Myocyte (in vitro differentiated cells): ENCODE results near the gene AGBL1. TPM values are rescaled to one million over a fixed set of nuclear protein-coding genes. Genes with fewer than 3 reads are reported as not detected.
"Not testable (repeated sequence)": the region's sequence is repeated elsewhere in the genome, so short reads cannot be mapped to it uniquely, and the experiment has no call there.

Source experiments
- DNase-seq: peaks from one replicate; pipeline ENCODE4 v3.0.0-alpha.2; 2012; ENCODE audit warnings: low read depth
- total RNA-seq: library from RNA; depleted of rRNA; stranded (reverse); fragments of >200 nt; gene quantifications from 2 replicates; pipeline ENCODE4 v1.2.3, GENCODE V29; 2014

The AGBL1 gene
- total RNA-seq, 1 donor from 2014 or later = 3.3 TPM

DNA sequence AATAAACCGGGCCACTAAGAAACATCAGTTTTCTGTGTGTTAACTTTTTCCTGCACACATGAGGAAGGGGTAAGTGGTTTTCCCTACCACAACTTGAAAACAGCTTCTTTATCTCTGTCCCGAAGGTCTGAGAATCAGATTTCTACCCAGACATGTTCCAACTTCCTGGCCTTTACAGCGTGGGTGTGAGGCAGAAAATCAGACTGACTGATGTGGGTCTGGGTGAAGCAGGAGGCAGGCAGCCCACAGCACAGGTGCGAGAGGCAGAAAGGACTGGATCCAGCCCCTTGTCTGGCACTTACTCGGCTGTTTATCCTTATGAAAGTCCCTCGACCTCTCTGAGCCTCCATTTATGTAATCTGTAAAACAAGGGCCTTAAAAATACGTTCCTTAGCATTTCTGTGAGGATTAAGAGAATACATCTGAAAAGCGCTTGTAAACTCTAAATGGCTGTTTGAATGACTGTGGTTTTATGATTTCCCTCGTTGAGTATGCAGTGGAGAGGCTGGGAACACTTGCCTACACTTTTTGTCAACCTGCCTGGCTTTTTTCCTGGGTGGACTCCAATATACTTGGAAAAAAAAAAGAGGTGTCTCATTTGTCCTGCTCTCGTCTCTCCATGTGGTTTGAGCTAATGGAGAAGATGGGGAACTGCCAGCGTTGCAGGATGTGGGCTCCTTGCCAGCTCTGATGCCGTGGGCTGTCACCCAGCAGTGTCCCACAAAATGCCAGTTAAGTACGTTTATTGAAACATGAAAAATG is 3.1 kb downstream of the AGBL1 start:
- no peak for DNase-seq

DNA sequence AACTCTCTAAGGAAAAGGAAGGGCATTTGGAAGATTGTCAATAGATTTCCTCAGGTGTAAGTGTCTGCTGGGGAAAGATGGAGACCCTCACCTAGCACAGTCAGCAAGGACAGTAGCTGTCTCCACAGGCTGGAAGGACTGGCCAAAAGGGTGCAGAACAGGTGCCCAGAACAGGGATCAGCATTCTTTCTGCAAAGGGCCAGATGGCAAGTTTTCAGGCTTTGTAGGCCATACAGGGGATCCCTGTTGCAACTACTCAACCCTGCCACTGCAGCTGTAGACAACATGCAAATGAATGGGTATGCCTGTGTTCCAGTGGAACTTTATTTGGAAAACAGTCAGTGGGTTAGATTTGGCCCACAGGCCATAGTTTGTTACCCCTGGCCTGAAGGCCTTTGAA is 8.1 kb downstream of the AGBL1 start:
- DNase-seq = no peak

DNA sequence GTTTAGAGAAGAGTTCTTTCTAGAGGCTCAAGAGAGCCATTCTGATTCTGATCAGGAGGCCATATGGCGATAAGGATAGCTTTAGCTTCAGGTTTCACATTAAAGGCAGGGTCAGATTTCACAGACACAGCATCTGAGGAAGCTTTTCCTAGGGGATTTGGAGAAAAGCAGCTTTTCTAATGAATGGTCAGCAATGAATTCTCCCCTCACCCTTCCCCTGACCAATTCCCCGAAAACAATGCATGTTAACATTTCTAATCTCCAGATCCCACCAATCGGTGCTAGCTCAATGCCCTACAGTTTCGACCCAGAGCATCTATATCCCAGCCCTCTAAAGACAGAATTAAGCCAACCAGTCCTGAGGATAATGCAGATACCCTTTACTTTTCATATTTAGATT is 9.8 kb downstream of the AGBL1 start:
- no peak for DNase-seq

DNA sequence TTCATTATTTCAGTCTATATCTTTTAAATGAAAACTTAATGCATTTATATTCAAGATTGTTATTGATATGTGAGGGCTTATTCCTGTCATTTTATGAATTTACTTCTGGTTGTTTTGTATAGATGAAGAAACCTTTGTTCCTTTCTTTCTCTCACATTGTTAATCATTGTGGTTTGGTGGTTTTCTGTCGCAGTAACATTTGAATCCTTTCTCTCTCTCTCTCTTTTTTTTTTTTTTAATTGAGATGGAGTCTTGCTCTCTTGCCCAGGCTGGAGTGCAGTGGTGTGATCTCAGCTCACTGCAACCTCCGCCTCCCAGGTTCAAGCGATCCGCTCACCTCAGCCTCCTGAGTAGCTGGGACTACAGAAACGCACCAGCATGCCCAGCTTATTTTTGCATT is 22.1 kb downstream of the AGBL1 start:
- DNase-seq = no peak

DNA sequence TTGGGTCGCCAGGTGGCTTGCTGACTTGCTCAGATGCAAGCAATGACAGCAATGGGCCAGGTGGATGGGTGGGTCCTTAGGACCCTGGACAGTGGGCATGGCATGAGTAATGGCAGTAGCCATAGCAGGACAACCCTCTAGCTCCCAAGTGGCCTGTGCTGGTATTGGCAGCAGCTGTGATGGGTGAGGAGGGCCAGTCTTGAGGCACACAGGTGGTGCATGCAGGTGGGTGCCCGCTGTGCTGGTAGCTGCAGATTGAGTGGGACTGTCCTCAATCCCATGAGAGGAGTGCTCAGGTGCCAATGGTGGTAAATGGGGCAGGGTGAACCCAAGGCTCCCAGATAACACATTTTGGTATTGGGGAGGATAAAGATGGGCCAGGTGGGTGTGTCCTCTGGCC is 24.2 kb downstream of the AGBL1 start:
- DNase-seq = no peak

DNA sequence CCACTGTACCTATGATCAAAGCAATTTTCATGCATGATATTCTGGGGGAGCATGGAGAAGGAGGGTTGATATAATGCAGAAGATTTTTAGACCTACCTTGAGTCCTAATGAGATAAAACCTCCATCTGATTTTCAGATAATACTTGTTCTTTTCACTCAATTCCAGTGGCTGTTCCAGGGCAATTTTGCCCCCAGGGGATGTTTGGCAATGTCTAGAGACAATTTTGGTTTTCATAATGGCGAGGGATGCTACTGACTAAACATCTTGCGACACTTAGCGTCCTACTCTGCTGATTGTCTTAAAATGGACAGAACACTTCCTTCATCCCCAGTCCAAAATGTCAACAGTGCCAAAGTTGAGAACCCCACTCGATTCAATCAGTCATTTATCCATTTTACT is 26.6 kb downstream of the AGBL1 start:
- DNase-seq = no peak

DNA sequence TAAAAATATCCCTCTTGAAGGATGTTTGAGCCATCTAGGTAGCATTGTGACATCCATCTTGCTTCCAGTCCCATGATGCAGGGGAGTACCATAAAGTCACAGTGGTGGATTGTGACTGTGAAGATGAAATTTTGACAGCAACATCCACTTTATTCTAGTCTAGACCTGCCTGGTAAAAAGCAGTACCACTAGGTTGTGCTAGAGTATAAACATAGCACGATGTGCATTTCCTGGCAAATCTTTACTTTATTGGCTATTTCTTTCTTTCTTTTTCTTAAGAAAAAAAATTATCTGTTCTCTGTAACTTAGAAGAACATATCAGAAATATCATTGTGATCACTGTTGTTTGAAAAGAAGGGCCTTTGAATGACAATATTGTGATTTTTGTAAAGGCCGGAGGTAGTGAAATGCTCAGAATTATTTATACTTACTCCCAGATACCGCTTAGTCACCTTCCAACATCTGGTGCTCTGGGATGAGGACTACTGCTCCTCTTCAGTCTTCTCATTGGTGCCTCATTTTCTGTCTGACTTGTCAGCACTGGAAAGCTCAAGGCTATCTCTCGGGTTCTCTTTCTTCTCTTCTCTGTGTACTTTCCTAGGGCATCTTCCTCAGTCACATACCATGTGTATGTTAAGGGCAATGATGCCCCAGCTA is 35.6 kb downstream of the AGBL1 start:
- peak; percentile 43 for DNase-seq

DNA sequence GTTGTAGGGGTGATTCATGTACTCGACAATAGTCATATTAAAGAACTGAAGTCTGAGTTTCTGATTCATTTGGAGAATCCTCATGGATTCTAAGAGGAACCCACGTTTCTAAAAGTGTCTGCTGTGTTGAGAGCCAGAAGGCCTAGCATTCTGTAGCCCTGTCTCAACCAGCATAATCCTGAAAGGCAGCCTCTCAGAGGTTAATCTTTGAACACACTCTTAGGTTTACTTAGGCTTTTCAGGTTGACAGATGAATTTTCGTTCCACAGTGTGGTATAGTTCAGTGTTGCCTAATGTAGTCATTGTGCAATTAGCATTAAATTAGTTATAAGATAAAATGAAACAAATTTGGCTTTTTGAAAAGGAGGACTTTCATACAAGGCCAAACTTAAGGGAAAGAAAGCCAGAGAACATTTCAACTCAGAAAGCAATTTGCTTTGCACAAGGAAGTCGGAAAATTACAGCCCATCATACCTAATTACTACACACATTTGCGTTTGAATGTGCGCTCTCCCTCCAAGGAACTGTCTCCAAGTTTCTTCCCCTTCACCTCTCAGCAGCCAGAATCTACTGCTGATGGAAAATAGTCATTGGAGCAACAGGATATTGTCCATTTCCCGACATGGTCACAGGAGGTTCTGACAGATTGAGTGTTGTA is 42.0 kb downstream of the AGBL1 start:
- DNase-seq = no peak

DNA sequence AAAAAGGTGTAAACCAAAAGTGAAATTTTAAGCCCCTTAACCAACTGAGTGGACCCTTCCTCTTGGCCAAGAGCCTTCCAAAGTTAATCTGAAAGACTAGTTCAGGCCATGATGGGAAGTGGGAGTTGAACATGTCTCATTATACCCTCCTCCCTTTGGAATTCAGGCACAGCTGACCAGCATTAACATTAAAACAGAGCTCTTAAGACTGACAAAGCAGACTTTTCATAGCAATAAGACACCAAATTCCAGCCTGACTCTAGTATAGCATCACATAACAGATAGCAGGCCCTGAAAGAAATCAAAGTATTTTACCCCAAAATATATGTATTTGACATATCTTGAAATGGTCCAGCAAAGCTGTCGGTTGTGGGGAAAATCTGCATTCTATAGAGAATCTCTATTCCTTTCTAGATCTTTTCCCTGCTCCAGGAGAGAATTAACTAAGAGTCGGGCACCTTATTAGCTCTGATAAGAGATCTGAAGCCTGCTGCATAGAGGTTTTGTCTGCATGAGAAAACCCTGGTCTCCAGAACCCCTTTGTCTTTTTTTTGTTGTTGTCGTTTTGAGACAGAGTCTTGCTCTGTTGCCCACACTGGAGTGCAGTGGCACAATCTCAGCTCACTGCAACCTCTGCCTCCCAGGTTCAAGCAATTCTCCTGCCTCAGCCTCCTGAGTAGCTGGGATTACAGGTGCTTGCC is 43.2 kb downstream of the AGBL1 start:
- not testable (repeated sequence) for DNase-seq

DNA sequence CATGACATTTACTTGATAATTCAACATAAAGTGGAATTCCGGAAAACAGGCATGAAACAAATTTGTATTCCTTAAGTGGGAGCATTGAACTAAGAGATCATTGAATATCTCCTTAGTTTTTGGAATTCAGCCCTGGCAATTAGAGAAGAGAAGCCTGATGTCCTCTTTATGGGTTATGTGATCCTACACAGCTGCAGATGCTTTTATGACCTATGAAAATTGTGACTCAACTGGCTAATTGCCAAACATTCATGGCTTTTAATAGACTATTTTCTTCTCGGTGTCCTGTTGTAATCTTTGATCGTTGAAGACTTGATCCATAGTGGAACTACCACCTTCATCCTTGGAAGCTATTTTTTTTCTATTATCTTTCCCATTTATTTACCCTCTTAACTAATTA is 46.1 kb downstream of the AGBL1 start:
- peak; percentile 74 for DNase-seq

DNA sequence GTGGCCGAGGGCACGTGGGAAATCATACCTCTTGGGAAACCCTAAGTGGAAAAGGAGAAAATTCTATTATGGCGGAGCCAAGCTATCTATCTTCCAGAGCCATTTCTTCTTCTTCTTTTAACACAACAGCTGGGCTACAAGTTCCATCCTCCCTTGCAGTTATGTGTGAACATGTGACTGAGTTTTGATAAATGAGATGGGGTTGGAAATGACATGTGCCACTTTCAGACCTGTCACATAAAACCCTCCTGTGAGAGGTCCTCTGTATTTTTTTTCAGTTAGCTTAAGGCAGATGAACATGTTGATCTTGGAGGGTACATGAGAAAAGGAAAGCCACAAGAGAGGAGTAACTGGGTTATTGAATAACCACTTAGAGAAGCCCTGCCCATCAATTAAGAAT is 47.9 kb downstream of the AGBL1 start:
- no peak for DNase-seq

DNA sequence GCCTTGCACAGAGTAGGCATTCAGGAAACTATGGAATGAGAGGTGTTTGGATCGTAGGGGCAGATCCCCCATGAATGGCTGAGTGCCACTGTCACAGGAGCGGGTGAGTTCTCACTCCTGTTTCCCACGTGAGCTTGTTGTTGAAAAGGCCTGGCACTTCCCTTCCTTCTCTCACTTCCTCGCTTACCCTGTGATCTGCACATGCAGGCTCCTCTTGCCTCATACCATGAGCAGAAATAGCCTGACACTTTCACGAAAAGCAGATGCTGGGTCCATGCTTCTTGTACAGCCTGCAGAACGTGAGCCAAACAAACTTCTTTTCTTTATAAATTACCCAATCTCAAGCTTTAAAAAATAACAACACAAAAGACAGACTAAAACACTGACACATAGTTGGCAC is 55.4 kb downstream of the AGBL1 start:
- DNase-seq = no peak

DNA sequence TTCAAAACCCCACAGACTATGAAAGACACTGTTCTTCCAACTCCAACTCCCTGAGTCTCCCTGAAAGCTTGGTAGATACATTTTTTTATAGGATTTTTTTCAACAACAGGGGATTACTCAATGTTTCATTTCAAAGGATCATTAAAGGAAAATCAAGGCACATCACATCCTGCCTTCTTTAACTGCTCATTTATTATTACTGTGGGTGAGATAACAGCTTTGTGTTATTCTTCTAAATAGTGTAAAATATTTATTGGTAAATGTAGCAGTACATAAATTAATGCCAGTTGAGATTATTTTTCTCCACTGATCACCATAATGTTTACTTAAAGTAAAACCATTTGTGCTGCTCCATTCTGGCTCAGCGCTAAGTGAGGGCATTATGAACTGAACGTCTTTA is 57.2 kb downstream of the AGBL1 start:
- DNase-seq = no peak

DNA sequence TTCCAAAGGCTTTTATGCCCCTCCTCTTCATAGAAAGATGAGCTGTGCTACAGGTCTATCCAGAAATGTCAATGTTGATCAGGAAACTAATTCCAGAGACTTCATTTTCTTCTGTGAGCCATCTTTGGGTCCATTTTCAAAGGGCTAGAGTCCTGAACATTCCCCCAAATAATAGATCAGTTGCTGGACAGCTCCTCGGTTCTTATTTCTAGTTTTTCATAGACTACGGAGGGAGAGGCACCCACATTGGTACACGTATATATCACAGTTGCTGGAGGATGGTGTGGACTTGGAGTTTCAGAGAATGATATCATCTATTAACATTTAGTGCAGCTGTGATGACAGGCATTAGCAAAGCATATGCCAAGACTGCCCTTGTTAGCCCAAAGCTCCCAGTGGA is 59.1 kb downstream of the AGBL1 start:
- no peak for DNase-seq

DNA sequence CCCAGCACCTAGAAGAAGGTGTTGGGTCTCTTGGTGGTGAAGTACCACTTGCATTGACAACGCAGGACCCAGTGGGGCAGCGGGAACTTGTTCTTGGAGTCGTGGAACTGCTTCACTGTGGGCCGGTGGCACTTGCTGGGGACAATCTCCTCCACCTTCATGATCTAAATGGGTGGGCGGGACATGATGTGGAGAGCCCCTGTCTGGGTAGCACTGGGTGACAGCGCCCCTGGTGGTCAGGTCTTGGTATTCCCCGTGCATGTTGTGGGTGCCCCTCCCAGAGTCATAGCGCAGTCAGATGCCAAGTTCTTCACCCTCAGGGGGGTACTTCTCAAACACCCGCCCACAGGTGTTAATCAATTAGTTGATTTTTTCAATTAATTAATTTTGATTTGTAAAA is 60.2 kb downstream of the AGBL1 start:
- no peak for DNase-seq

DNA sequence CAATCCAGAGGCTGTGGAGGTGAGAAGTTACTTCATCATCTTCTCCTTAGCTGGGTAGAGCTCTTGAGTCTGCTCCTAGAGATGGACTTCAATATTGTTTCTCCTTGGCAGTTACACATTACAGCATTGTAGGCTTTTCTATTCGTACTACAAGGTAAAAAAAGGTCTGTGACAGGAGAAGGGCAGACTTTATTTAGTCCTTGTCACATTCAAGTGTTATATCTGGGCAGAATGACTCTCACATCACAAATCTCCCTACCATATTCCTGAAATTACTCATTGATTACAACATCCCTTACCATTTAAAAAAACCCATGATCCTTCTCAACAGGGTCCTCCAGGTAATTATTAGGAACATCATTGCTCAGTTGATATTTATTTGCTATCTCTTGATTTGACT is 75.0 kb downstream of the AGBL1 start:
- no peak for DNase-seq

DNA sequence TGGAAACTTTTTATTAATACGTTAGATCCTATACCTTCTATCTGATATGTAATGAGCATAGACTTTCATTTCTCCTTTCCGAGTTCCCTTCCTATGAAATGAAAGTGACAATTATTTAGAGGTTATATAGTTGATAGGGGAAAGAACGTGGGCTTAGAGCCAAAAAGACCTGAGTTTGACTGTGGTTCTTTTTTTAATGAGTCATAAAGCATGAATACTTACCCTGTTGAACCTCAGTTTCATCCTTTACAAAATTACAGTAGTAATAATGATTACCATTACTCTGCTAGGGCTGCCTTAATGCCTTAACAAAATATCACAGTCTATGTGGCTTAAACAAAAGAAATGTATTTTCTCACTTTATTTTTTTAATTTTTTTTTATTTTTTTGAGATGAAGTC is 75.9 kb downstream of the AGBL1 start:
- no peak for DNase-seq

DNA sequence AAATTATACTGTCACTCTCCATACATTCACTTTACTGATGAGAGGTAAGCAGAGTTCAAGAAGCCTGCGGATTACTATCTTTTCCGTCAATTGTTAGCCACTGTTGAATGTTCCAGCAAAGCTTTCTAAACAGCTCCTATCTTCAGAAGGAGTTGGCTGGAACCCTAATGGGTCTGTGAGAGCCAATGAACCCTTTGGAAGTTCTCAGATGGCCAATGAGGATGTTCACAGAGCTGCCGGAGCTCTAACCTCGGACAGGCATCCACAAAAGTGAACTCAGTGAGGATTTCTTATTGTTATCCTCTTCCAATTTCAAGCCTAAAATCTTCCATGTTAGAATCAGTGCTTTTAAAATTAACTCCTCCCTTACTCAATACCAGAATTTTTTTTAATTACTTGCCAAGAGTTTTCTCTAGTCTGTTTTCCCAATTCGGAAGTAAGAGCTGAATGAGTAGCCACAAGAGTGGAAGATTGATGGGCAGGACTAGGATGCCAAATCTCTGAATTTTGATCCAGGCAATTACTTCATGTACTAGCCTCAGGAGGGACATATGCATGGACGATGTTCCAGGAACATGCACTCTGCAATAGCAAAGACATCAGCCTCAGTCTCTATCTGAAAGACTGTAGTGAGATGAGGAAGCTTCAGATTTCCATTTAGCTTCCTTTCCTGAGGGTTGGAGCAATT is 78.1 kb downstream of the AGBL1 start:
- DNase-seq = no peak

DNA sequence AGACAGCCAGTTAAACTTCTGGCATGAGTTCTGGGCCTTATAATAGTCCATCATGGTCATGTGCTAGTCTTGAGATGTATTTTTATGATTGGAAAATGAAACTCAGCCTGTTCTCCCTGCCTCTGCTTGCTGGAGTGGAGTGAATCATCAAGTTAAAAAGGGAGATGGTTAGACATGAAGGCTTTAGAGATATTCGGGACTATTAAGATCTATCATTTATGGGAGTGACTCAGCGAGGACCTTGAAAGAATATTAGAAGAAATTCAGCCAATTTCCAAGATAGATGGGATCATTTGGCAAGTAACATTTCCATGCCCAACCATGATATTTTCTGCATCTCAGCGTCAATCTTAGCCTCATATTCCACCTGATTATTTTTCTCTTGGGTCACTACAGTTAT is 79.8 kb downstream of the AGBL1 start:
- DNase-seq = peak; percentile 72

DNA sequence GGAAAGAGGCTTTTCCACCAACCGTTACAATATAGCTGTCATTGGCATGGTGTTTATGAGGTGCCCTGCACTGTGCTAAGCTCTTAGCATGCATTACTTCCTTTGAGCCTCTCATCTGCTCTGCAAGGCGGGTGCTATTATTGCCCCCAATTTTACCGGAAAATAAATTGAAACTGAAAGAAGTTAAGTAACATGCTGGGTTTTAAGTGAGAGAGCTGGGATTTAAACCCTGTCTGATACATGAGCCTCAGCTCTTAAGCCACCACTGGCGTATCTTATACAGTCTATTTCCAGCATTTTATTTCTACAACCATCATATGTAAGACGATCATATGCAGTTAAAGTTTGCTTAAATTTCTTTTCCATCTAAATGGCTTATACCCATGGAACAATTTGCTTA is 81.6 kb downstream of the AGBL1 start:
- DNase-seq = no peak

DNA sequence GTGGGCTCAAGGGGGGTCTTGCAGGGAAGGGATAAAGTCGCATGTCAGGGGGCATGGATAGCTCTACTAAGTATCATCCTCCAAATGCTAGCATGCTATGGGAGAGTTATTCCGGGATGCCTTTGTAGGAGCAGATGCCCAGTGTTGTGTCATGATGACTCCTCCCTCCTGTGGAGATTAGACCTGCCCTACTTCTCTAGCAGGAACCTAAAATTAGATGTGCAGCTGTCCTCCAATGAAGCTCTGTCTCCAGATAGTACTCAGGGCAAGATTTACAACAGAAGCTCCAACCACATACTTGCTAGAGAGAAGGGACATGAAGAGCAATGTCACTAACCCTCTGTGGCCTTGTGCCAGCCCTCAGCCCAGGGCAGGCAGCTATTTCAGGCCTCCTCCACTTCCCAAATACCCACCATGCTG is 82.5 kb downstream of the AGBL1 start:
- DNase-seq = peak; percentile 99
